BJ (cell line): Measurements from ENCODE around the gene MYO7A. TPM values are rescaled to one million over a fixed set of nuclear protein-coding genes. Genes with fewer than 3 reads are reported as not detected.

Experiments used
- CTCF ChIA-PET: fragments of 350-600 bp; formaldehyde crosslinking; extraction: SDS; loops from one replicate; lab custom pipeline; 2021; ENCODE audit warnings: antibody characterized with exemption, inconsistent platforms; lab: Yijun Ruan, JAX
- POLR2A ChIA-PET: fragments of 300-600 bp; sonication (Branson Sonifier 250); formaldehyde crosslinking; extraction: SDS; loops from one replicate; lab custom pipeline; 2021; ENCODE audit warnings: antibody characterized with exemption; lab: Charles Lee
- DNase-seq: peaks from one replicate; pipeline ENCODE4 v3.0.0-alpha.2; 2011; ENCODE audit warnings: low read depth
- H3K27me3 ChIP-seq: 2 replicates; pipeline ENCODE4 v1.6.0; 2011; ENCODE audit warnings: low read length; ENCODE audit not compliant: control insufficient read depth, insufficient read depth
- H3K36me3 ChIP-seq: 2 replicates; pipeline ENCODE4 v1.5.1; 2011; ENCODE audit warnings: low read length; ENCODE audit not compliant: control insufficient read depth, insufficient read depth
- H3K4me3 ChIP-seq: 2 replicates; pipeline ENCODE4 v1.5.1; 2011; ENCODE audit warnings: low read depth, mild to moderate bottlenecking, control low read depth, low read length
- CTCF ChIP-seq: IDR thresholded peaks from 2 replicates; pipeline ENCODE4 v1.5.1; 2011; ENCODE audit warnings: low read depth, mild to moderate bottlenecking, control low read depth, inconsistent platforms, low read length, moderate library complexity; ENCODE audit not compliant: insufficient read depth
- polyA plus RNA-seq: library from polyadenylated mRNA; depleted of rRNA; stranded (reverse); fragments of >200 nt; gene quantifications from 2 replicates; pipeline ENCODE4 v1.2.3, GENCODE V29; 2011

MYO7A gene
- polyA plus RNA-seq, 1 experiment: 0.01 TPM

GRCh38 chr11:77152846-77153245 is 24.8 kb downstream of the MYO7A start:
- Histone ChIP-seq H3K27me3 (peaks cover 5% of the 10 kb centered on the region), H3K4me3 (no peak overlapping the region), H3K36me3 (no peaks in the 10 kb centered on the region)
- POLR2A ChIA-PET: no interaction called here
- no peak for DNase-seq
- CTCF ChIA-PET: interaction anchor here (1.2 to 1.8 kb wide), 2 partner anchors 21 to 26 kb away, joined by 3 to 6 read pairs; no protein-coding TSS in a partner anchor
- no peak for TF ChIP-seq CTCF

DNA sequence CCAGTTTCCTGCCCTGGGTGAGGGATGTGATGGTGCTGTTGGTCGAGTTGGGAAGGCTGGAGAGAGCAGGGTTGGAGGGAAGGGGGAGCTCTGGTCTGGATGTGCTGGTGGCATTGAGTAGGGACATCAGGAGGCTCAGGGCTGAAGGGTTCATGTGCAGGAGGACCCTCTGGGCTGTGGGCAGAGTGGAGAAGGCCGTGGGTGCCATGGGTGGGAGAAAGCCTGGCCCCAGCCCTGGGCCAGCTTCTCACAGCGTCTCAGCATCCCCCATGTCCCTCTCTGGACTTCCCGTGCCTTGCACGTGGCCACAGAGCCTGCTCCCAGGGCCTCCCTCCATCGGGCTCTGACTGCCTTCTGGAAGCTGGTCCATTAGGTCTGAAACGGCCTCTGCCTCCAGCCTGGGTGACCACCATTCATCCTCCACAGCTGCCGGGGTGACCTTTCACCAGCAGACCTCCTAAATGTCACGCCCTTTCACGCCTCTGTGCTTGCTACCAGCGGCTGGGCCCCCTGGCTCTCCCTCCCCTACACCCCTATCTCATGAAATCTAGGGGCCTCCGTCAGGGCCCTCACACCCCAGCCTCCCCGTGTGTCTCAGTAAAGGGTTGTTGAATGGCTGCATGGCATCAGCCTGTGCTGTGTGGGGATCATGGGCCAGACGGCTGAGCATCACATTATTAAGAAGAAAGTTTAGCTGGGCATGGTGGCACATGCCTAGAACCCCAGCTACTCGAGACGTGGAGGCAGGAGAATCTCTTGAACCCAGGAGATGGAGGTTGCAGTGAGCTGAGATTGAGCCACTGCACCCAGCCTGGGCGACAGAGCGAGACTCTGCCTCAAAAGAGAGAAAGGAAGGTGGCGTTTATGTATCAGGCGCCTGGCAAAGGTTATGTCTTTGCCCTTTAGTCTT is 25.5 kb downstream of the MYO7A start:
- TF ChIP-seq CTCF: no peak
- H3K4me3 ChIP-seq: no peak overlapping the region
- CTCF ChIA-PET: interaction anchor here (1.2 to 1.8 kb wide), 2 partner anchors 21 to 26 kb away, joined by 3 to 6 read pairs; no protein-coding TSS in a partner anchor
- H3K36me3 ChIP-seq: no peaks in the 10 kb centered on the region
- POLR2A ChIA-PET: no interaction called here
- no peak for DNase-seq
- peaks cover 5% of the 10 kb centered on the region for H3K27me3 ChIP-seq

- no peak for DNase-seq
Observed at GRCh38 chr11:77154381-77155081, 26.5 kb downstream of the MYO7A start.

GRCh38 chr11:77155082-77155475 is 27.0 kb downstream of the MYO7A start:
- POLR2A ChIA-PET: no interaction called here
- CTCF ChIA-PET: interaction anchor here (2.5 kb wide), 1 partner anchor 28 kb away, joined by 8 read pairs; the partner anchor contains the start of gene MYO7A

More at GRCh38 chr11:77154381-77155081, 26.5 kb downstream of the MYO7A start:
- no peak for TF ChIP-seq CTCF
- Histone ChIP-seq H3K4me3 (no peak overlapping the region), H3K27me3 (peaks cover 7% of the 10 kb centered on the region), H3K36me3 (no peaks in the 10 kb centered on the region)
- ChIA-PET CTCF (interaction anchor here (2.5 kb wide), 1 partner anchor 27 kb away, joined by 8 read pairs; the partner anchor contains the start of gene MYO7A), POLR2A (no interaction called here)

More at GRCh38 chr11:77155082-77155475, 27.0 kb downstream of the MYO7A start:
- no peaks in the 10 kb centered on the region for H3K36me3 ChIP-seq
- TF ChIP-seq CTCF: no peak
- DNase-seq: no peak
- no peak overlapping the region for H3K4me3 ChIP-seq
- H3K27me3 ChIP-seq: peaks cover 7% of the 10 kb centered on the region
